ENCODE measurements around the gene SF3B3.

The SF3B3 gene

DNA sequence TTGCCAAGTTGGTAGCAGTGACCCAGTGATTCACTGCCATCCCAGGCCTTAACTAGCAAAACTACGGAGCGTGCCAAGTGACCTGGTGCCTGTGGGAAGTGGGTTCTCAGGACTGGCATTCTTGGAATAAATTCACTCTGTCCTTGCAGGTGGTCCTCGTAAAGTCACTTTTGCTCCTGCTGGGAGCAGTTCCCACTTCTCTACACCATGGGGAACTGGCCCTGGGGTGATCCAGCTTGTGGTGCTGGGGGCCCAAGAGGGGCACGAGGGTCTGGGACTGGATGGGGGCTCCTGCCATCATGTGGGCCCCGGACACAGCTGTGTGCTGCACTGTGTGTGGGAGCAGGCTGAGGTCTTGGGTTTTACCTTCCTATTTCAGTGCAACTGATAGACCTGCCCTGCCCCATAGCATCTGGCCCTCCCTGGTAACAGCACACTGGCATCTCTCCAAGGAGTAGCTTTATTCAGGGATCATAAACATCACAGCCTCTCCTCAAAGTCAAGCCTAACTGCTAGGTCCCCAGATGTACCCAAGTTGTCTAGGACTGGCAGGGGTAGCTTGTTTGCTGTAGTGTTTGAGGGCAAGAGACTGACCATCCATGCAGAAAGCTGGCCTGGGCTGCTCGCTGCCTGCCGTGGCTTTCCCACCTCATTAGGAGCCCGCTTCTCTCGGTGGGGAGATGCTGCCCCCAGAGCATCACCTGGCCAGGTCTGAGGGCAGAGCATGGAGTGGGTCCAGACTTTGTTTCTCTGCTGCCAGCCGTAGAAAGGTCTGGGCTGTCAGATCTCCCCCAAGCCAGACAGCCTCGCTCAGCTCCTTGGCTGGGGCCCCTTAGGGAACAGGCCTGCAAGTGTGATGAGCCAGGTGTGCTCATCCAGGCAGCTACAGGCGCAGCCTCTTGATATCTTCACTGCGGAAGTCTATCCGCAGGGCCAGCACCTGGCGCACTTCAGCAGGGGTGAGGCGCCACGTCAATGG lies 43.2 kb upstream of the SF3B3 start:
- no peak for TF ChIP-seq CTCF (IDR thresholded peaks at IDR 0.05; ENCODE audit: low read depth, low read length, missing control alignments)
- H3K4me3 ChIP-seq (ENCODE audit: low read depth, low read length): no peak overlapping the region
- DNase-seq (ENCODE audit: low read depth): no peak

- no peak for DNase-seq (ENCODE audit: low read depth)
- TF ChIP-seq CTCF (IDR thresholded peaks at IDR 0.05; ENCODE audit: low read depth, low read length, missing control alignments): no peak
- no peak overlapping the region for H3K4me3 ChIP-seq (ENCODE audit: low read depth, low read length)
Observed at GRCh38 chr16:70481929-70482536, 41.6 kb upstream of the SF3B3 start.

DNA sequence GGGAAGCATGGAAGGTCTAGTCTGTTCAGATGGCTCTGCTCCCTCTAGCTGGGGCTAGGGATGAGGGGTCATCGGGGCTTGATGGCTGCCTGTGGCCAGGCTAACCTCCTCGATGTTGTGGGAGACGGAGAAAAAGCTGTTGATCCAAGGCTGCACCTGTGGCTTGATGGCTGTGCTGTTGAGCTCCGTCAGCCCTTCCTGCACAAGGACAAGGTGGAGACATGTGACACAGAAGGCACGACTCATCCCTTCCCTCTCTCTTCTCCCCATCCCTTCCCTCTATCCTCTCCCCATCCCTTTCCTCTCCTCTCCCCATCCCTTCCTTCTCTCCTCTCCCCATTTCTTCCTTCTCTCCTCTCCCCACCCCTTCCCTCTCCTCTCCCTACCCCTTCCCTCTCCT lies 41.0 kb upstream of the SF3B3 start:
- H3K4me3 ChIP-seq (ENCODE audit: low read depth, low read length): no peak overlapping the region
- DNase-seq (ENCODE audit: low read depth): no peak
- no peak for TF ChIP-seq CTCF (IDR thresholded peaks at IDR 0.05; ENCODE audit: low read depth, low read length, missing control alignments)

- no peak for TF ChIP-seq CTCF (IDR thresholded peaks at IDR 0.05; ENCODE audit: low read depth, low read length, missing control alignments)
- no peak overlapping the region for H3K4me3 ChIP-seq (ENCODE audit: low read depth, low read length)
- peak; percentile 26 for DNase-seq (ENCODE audit: low read depth)
Observed at GRCh38 chr16:70483426-70483825, 40.2 kb upstream of the SF3B3 start.

DNA sequence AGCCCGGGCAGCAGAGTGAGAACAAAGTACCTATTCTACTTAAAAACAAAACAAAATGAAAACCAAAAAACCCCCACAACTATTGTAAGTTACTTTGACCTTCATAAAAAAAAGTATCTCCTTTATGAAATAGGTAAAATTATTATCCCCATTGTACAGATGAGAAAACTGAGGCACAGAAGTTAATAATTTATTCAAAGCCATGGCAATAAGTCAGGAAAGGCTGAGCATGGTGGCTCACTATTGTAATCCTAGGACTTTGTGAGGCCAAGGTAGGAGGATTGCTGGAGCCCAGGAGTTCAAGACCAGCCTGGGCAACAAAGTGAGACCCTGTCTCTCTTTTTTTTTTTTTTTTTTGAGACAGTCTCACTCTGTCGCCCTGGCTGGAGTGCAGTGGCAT lies 38.7 kb upstream of the SF3B3 start:
- no peak for DNase-seq (ENCODE audit: low read depth)
- TF ChIP-seq CTCF (IDR thresholded peaks at IDR 0.05; ENCODE audit: low read depth, low read length, missing control alignments): no peak
- H3K4me3 ChIP-seq (ENCODE audit: low read depth, low read length): no peak overlapping the region

DNA sequence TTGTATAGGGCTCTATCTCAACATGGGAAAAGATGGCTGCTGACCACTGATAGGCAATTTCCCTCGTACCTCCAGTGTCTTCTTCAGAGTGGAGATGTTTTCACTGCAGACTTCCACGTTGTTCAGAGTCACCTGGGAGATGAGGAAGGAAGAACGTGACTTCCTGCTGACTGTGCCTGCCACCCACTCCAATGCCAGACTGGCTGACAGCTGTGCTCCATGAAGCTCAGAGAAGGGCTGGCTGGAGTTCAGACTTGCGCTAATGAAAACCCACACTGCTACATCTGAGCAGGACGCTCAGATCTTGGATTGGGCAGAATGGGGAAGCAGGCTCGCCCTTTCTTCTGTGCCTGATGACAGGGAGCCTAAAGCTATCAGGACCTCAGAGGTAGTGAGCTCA lies 33.4 kb upstream of the SF3B3 start:
- no peak overlapping the region for H3K4me3 ChIP-seq (ENCODE audit: low read depth, low read length)
- TF ChIP-seq CTCF (IDR thresholded peaks at IDR 0.05; ENCODE audit: low read depth, low read length, missing control alignments): no peak
- DNase-seq (ENCODE audit: low read depth): no peak
